Spleen (tissue), 7 donors: ENCODE results near the gene LYPD3.

ENCODE experiments used
- CTCF ChIP-seq, 11 experiments: fragments of 200-600 bp in 7 of 11; fragments of 450-650 bp in 4 of 11; sonication (generic) in 4 of 11; IDR thresholded peaks in 8 of 11; conservative IDR thresholded peaks in 3 of 11; 1 replicate in 7 of 11; 2 replicates in 4 of 11; pipeline versions ENCODE4 v1.4.0 to v1.8.0; 2016 to 2021; ENCODE audit warnings: antibody characterized with exemption in 11 of 11, inconsistent platforms in 4 of 11, mild to moderate bottlenecking in 1 of 11
- POLR2A ChIP-seq, 3 donors: fragments of 450-650 bp; IDR thresholded peaks; one replicate each; pipeline ENCODE4 v1.5.1; 2017; ENCODE audit warnings: antibody characterized with exemption in 3 of 3, mild to moderate bottlenecking in 1 of 3
- donor health status: DM: no; HTN: no; CAD: no; lungs with moderate emphysema.
- donor health status: DM: no; HTN: no; CAD: no.
- donor health status: DM: no; HTN: no; CAD: no.

- TF ChIP-seq CTCF (IDR thresholded peaks at IDR 0.05 in 8 of 11, conservative IDR thresholded peaks at IDR 0.05 in 3 of 11) (no peak), POLR2A (IDR thresholded peaks at IDR 0.05) (no peak)
Measured at GRCh38 chr19:43412441-43412840, 53.0 kb downstream of the LYPD3 start.
